Measurements from ENCODE around the gene GLI1. TPM values are rescaled to one million over a fixed set of nuclear protein-coding genes. Genes with fewer than 3 reads are reported as not detected.

Gene GLI1
- total and polyA plus RNA-seq, 8 donors: 1.9 to 38.3 (median 30.0) TPM

DNA sequence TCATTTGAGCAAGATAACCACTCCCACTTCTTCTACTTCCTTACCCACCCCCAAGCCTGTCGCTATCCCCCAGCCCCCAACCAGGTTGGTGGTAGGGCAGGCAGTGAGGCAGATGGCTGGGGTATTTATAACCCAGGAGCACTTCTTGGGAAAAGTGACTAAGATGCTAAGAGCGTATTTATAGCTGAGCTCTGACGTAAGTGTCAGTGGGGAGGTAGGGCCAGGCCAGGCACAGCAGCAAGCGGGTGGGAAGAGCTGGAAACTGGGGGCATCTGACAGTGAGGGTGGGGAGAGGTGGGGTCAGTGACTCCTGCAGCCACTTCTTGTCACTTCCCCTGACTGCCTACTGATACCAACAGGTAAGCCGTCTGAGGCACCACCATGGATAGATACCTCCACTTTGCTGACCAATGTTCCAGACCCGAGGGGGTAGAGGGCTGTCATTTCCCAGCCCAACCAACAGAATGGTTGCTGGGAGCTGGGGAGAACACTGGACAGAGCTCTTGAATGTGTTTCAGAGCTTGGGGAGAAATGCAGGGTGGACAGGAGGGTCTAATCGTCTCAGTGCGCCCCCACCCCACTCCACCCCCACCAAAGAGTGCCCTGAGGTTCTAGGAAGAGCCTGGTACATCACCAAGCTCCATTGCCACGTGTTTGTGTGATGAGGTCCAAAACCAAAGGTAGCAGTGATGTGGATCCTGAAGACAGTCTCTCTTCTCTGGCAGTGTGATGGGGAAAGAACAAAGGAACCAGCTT, 7.2 kb upstream of the GLI1 start:
- ATAC-seq (peak; percentile 19), DNase-seq (no peak)
- Histone ChIP-seq H3K36me3 (no peaks in the 10 kb centered on the region), H3K4me1 (no peaks in the 10 kb centered on the region), H3K9me3 (no peaks in the 10 kb centered on the region), H3K27me3 (peaks cover 0 to 19% of the 10 kb centered on the region in 2 donors), H3K4me3 (no peak overlapping the region), H3K27ac (no peak overlapping the region)
- intact Hi-C loops (cut with DNase I): loop anchor here in 1 of 2 donors (5.0 to 10.0 kb wide), 2 partner anchors 145 to 188 kb away; no protein-coding TSS in a partner anchor
- TF ChIP-seq, protein P1, sequence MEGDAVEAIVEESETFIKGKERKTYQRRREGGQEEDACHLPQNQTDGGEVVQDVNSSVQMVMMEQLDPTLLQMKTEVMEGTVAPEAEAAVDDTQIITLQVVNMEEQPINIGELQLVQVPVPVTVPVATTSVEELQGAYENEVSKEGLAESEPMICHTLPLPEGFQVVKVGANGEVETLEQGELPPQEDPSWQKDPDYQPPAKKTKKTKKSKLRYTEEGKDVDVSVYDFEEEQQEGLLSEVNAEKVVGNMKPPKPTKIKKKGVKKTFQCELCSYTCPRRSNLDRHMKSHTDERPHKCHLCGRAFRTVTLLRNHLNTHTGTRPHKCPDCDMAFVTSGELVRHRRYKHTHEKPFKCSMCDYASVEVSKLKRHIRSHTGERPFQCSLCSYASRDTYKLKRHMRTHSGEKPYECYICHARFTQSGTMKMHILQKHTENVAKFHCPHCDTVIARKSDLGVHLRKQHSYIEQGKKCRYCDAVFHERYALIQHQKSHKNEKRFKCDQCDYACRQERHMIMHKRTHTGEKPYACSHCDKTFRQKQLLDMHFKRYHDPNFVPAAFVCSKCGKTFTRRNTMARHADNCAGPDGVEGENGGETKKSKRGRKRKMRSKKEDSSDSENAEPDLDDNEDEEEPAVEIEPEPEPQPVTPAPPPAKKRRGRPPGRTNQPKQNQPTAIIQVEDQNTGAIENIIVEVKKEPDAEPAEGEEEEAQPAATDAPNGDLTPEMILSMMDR (IDR thresholded peaks at IDR 0.05): no peak

DNA sequence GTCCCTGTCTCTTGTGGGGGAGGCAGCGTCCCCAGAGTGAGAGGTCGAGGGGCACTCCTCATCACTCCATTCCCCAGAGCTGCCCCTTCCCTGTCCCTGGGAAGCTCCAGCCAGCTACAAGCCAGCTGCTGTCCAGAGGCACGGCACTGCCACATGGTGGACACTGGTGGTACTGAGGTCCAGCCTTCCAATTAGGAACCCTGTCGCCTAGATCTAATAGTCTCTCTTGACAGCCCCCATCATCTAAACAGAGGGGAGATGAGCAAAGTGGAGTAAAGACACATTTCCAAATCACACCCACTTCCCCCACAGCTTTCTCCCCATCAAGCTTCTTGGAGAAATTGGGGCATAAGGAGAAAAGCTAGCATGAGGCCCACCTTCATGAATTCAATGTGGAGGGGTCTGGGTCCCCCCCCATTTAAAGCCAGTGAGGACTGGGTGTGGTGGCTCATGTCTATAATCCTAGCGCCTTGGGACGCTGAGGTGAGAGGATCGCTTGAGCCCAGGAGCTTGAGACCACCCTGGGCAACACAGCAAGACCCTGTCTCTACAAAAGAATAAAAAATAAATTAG, 6.6 kb upstream of the GLI1 start:
- H3K4me3 ChIP-seq: no peak overlapping the region
- H3K27me3 ChIP-seq: peaks cover 0 to 19% of the 10 kb centered on the region in 2 donors
- no peaks in the 10 kb centered on the region for H3K36me3 ChIP-seq
- DNase-seq (peak; percentile 53 to 90 (median 78)), ATAC-seq (peak; percentile 93)
- intact Hi-C loops (cut with DNase I): loop anchor here in 1 of 2 donors (5.0 to 10.0 kb wide), 2 partner anchors 146 to 188 kb away; no protein-coding TSS in a partner anchor
- H3K9me3 ChIP-seq: no peaks in the 10 kb centered on the region
- no peaks in the 10 kb centered on the region for H3K4me1 ChIP-seq
- TF ChIP-seq, protein P1 (IDR thresholded peaks at IDR 0.05): peak; percentile 83 to 89
- no peak overlapping the region for H3K27ac ChIP-seq

DNA sequence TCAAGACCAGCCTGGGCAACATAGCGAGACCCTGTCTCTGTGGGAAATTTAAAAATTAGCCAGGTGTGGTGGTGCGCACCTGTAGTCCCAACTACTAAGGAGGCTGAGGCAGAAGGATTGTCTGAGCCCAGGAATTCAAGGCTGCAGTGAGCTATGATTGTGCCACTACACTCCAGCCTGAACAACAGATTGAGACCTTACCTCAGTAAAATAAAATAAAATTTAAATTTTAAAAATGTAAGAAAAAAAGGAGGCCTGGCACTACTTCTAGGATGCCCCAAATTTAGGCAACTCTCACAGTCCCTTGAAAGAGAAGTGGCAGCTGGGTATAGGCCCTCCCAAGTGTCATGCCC, 5.4 kb upstream of the GLI1 start:
- H3K9me3 ChIP-seq: no peaks in the 10 kb centered on the region
- no peaks in the 10 kb centered on the region for H3K36me3 ChIP-seq
- no peak overlapping the region for H3K27ac ChIP-seq
- H3K4me3 ChIP-seq: no peak overlapping the region
- peaks cover 0 to 19% of the 10 kb centered on the region in 2 donors for H3K27me3 ChIP-seq
- DNase-seq (no peak), ATAC-seq (no peak)
- TF ChIP-seq, protein P1 (IDR thresholded peaks at IDR 0.05): no peak
- H3K4me1 ChIP-seq: peaks cover 6 to 9% of the 10 kb centered on the region in 2 donors
- intact Hi-C loops (cut with DNase I): loop anchor here in 1 of 2 donors (5.0 to 10.0 kb wide), 2 partner anchors 147 to 189 kb away; no protein-coding TSS in a partner anchor

DNA sequence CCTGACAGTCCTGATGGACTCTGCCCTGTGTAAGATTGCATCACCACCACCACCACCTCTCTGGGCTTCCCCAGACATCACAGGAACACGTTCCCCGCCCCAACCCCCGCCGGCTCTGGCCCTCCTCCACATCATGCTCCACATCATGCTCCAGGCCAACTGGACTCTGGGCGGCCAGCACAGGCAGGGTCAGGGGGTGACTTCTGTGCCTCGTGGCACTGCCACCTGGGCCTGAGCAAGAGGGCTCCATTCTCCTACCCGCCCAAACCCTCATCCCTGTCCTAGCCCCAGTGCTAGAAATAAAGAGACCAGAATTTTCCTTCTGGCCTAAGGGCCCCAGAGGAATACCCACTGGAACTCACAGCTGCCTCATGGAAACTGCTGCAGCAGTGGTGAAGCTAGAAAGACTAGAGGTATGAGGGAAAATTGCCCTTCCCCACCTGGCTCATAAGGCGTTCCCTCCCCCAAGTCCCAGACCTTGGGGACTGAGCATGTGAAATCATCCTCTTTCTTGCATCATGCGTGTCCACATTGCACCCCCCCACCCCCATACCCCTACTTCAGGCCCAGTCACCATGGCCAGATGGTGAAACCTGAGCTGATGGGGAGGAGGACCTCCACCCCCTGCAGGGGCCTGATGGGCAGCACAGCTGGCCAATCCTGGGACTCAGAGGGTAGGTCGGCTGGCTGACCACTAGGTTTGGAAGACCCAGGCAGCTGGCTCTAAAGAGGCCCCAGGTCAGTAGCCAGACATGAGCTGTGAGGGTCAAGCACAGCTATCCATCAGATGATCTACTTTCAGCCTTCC, 4.8 kb upstream of the GLI1 start, which contains the start of gene INHBE:
TSS of gene INHBE (plus strand) at position 742 of the 808 bp plus-strand sequence. CDS start 230 bp downstream, outside the sequence.
- H3K4me3 ChIP-seq: no peak within 1 kb of the TSS
- H3K27me3 ChIP-seq: peaks cover 0 to 22% of the 10 kb centered on the region in 2 donors
- peaks cover 6 to 10% of the 10 kb centered on the region in 2 donors for H3K4me1 ChIP-seq
- H3K27ac ChIP-seq: no peak within 1 kb of the TSS
- no peak for ATAC-seq
- TF ChIP-seq, protein P1 (IDR thresholded peaks at IDR 0.05): no peak
- intact Hi-C loops (cut with DNase I): loop anchor here in 1 of 2 donors (5.0 to 10.0 kb wide), 2 partner anchors 147 to 190 kb away; no protein-coding TSS in a partner anchor
- H3K9me3 ChIP-seq: no peaks in the 10 kb centered on the region
- no peaks in the 10 kb centered on the region for H3K36me3 ChIP-seq
- DNase-seq: no peak

All from left lung (tissue), 10 donors.